CD14-positive monocyte (primary cell): ENCODE results near the gene EPS15. TPM values are rescaled to one million over a fixed set of nuclear protein-coding genes. Genes with fewer than 3 reads are reported as not detected.

ENCODE experiments used
- DNase-seq, 3 donors: peaks; one replicate each; pipeline ENCODE4 v3.0.0-alpha.2; 2011 to 2022
- H2AFZ ChIP-seq: 2 replicates; pipeline ENCODE4 v1.6.0; 2012; ENCODE audit warnings: mild to moderate bottlenecking, low read depth, low read length, inconsistent platforms; ENCODE audit not compliant: insufficient read depth, poor library complexity, severe bottlenecking
- H3K27ac ChIP-seq, 2 donors: 1 replicate in 1 of 2; 2 replicates in 1 of 2; pipeline ENCODE4 v1.5.1; 2012 to 2013; ENCODE audit warnings: low read length in 2 of 2, control low read depth in 1 of 2, inconsistent platforms in 1 of 2, low read depth in 1 of 2, mild to moderate bottlenecking in 1 of 2
- H3K27me3 ChIP-seq, 2 donors: one replicate each; pipeline versions ENCODE4 v1.6.0 to v1.6.1; 2011 to 2013; ENCODE audit warnings: low read length in 2 of 2; ENCODE audit not compliant: control insufficient read depth in 2 of 2, insufficient read depth in 2 of 2
- H3K36me3 ChIP-seq, 2 donors: replicated peaks in 1 of 2; 1 replicate in 1 of 2; 2 replicates in 1 of 2; pipeline versions ENCODE4 v1.5.1 to v1.6.1; 2012 to 2013; ENCODE audit warnings: low read length in 2 of 2, control low read depth in 1 of 2, inconsistent platforms in 1 of 2, mild to moderate bottlenecking in 1 of 2; ENCODE audit not compliant: insufficient read depth in 2 of 2, control insufficient read depth in 1 of 2
- H3K4me1 ChIP-seq, 2 donors: 1 replicate in 1 of 2; 2 replicates in 1 of 2; pipeline versions ENCODE4 v1.5.1 to v1.6.1; 2012 to 2013; ENCODE audit warnings: low read length in 2 of 2, control low read depth in 1 of 2, inconsistent platforms in 1 of 2, mild to moderate bottlenecking in 1 of 2, moderate library complexity in 1 of 2; ENCODE audit not compliant: insufficient read depth in 2 of 2, control insufficient read depth in 1 of 2
- H3K4me2 ChIP-seq: replicated peaks from 2 replicates; pipeline ENCODE3; 2012; ENCODE audit warnings: low read length, moderate library complexity, mild to moderate bottlenecking; ENCODE audit not compliant: poor library complexity, severe bottlenecking; ENCODE audit errors: extremely low read depth
- H3K4me3 ChIP-seq, 3 experiments: fragments of 200-600 bp in 1 of 3; sonication (generic) in 1 of 3; replicated peaks in 1 of 3; 1 replicate in 2 of 3; 2 replicates in 1 of 3; pipeline ENCODE4 v1.5.1; 2011 to 2013; ENCODE audit warnings: low read length in 3 of 3, mild to moderate bottlenecking in 3 of 3, control low read depth in 2 of 3, low read depth in 2 of 3, inconsistent platforms in 1 of 3, moderate library complexity in 1 of 3
- H3K79me2 ChIP-seq: 2 replicates; pipeline ENCODE4 v1.6.0; 2012; ENCODE audit warnings: mild to moderate bottlenecking, control low read depth, inconsistent platforms, low read length, moderate library complexity; ENCODE audit not compliant: insufficient read depth
- H3K9ac ChIP-seq: 2 replicates; pipeline ENCODE4 v1.6.0; 2017; ENCODE audit warnings: low read length, mild to moderate bottlenecking; ENCODE audit not compliant: insufficient read depth, poor library complexity, severe bottlenecking
- H3K9me3 ChIP-seq, 2 donors: replicated peaks in 1 of 2; 1 replicate in 1 of 2; 2 replicates in 1 of 2; pipeline versions ENCODE4 v1.5.1 to v1.6.1; 2012 to 2013; ENCODE audit warnings: low read length in 2 of 2, control low read depth in 1 of 2; ENCODE audit not compliant: control insufficient read depth in 1 of 2, insufficient read depth in 1 of 2
- H4K20me1 ChIP-seq: 2 replicates; pipeline ENCODE4 v1.6.0; 2012; ENCODE audit warnings: mild to moderate bottlenecking, low read length, control low read depth, moderate library complexity; ENCODE audit not compliant: insufficient read depth
- H3K27ac Mint-ChIP-seq, 7 donors: one replicate each; pipeline ENCODE4 v1.8.0; 2020; ENCODE audit warnings: mild to moderate bottlenecking in 7 of 7, mixed read lengths in 7 of 7, moderate library complexity in 6 of 7, inconsistent platforms in 2 of 7
- H3K27me3 Mint-ChIP-seq, 3 donors: one replicate each; pipeline ENCODE4 v1.8.0; 2021 to 2022; ENCODE audit warnings: low read depth in 3 of 3, mild to moderate bottlenecking in 3 of 3, mixed read lengths in 3 of 3, moderate library complexity in 3 of 3, inconsistent platforms in 1 of 3
- H3K36me3 Mint-ChIP-seq, 2 donors: one replicate each; pipeline ENCODE4 v1.8.0; 2020; ENCODE audit warnings: mixed read lengths in 2 of 2, inconsistent platforms in 1 of 2, mild to moderate bottlenecking in 1 of 2
- H3K4me1 Mint-ChIP-seq: one replicate; pipeline ENCODE4 v1.8.0; 2020; ENCODE audit warnings: mild to moderate bottlenecking, mixed read lengths
- H3K4me3 Mint-ChIP-seq, 2 donors: one replicate each; pipeline ENCODE4 v1.8.0; 2020; ENCODE audit warnings: mild to moderate bottlenecking in 2 of 2, mixed read lengths in 2 of 2, moderate library complexity in 1 of 2
- H3K9me3 Mint-ChIP-seq, 7 donors: one replicate each; pipeline ENCODE4 v1.8.0; 2020 to 2022; ENCODE audit warnings: mixed read lengths in 7 of 7, mild to moderate bottlenecking in 6 of 7, moderate library complexity in 6 of 7, inconsistent platforms in 2 of 7
- WGBS: methylation state at CpG from one replicate; pipeline ENCODE4 v1.1.5; 2013; ENCODE audit warnings: missing lambda C conversion rate; ENCODE audit not compliant: insufficient coverage; 5-methylcytosine and 5-hydroxymethylcytosine counted together
- intact Hi-C, 2 donors: fragments of 100-400 bp; cut with micrococcal nuclease; formaldehyde crosslinking; loops; one replicate each; pipeline versions ENCODE4 v1.15.0 to v1.15.1; 2023
- polyA plus RNA-seq, 3 donors: library from polyadenylated mRNA; depleted of rRNA in 1 of 3; unstranded in 2 of 3; stranded (reverse) in 1 of 3; fragments of 300-500 nt in 2 of 3; fragments of >200 nt in 1 of 3; fragmentation: Illumina TruSeq in 2 of 3; gene quantifications; 1 replicate in 2 of 3; 2 replicates in 1 of 3; pipeline ENCODE4 v1.2.3, GENCODE V29; 2012 to 2021
- TF ChIP-seq, protein P1 (sequence below): fragments of 200-600 bp; IDR thresholded peaks from one replicate; pipeline ENCODE4 v1.8.0; 2022; ENCODE audit warnings: antibody characterized with exemption, mild to moderate bottlenecking

EPS15 gene
- polyA plus RNA-seq, 3 donors = 26.7 to 53.6 (median 36.4) TPM

DNA sequence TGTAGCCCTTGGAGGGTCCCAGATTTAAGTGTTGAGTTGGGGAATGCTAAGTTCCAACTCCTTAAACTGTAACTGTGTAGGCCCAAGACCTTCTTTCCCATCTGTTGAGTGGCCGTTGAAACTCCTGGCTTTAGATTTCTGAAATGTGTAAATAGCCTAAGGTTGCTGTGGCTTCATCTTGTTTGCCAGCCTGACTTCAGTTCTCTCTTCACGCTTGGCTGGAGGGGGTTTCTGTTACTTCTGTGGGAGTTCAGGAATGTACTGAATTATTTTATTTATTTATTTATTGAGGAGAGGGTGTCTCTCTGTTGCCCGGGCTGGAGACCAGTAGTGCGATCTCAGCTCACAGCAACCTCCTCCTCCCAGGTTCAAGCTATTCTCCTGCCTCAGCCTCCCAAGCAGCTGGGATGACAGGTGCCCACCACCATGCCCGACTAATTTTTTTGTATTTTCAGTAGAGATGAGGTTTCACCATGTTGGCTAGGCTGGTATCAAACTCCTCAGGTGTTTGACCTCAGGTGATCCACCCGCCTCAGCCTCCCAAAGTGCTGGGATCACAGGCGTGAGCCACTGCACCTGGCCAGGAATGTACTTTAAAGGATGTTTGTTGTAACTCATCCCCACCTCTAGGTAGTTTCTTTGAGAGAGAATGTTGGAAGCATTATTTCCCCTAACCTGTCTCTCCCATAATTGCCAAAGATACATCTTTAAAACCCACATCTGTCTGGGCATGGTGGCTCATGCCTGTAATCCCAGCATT is 194.6 kb downstream of the EPS15 start:
- Histone ChIP-seq H3K9ac (no peak overlapping the region), H3K36me3 (no peaks in the 10 kb centered on the region), H3K9me3 (no peaks in the 10 kb centered on the region), H2AFZ (no peak overlapping the region), H3K27ac (no peak overlapping the region), H3K4me1 (no peaks in the 10 kb centered on the region), H3K27me3 (peaks cover 0 to 4% of the 10 kb centered on the region in 2 donors), H3K4me3 (no peak overlapping the region), H4K20me1 (no peaks in the 10 kb centered on the region), H3K79me2 (no peaks in the 10 kb centered on the region), H3K4me2 (no peak overlapping the region)
- Mint-ChIP-seq H3K4me3 (no peak overlapping the region), H3K9me3 (peaks cover 0 to 3% (median 0%) of the 10 kb centered on the region in 7 donors), H3K27me3 (peaks cover 7 to 11% (median 8%) of the 10 kb centered on the region in 3 donors), H3K4me1 (no peaks in the 10 kb centered on the region), H3K36me3 (no peaks in the 10 kb centered on the region), H3K27ac (no peak overlapping the region)
- DNase-seq = no peak
- intact Hi-C loops = no loop called here
- TF ChIP-seq, protein P1, sequence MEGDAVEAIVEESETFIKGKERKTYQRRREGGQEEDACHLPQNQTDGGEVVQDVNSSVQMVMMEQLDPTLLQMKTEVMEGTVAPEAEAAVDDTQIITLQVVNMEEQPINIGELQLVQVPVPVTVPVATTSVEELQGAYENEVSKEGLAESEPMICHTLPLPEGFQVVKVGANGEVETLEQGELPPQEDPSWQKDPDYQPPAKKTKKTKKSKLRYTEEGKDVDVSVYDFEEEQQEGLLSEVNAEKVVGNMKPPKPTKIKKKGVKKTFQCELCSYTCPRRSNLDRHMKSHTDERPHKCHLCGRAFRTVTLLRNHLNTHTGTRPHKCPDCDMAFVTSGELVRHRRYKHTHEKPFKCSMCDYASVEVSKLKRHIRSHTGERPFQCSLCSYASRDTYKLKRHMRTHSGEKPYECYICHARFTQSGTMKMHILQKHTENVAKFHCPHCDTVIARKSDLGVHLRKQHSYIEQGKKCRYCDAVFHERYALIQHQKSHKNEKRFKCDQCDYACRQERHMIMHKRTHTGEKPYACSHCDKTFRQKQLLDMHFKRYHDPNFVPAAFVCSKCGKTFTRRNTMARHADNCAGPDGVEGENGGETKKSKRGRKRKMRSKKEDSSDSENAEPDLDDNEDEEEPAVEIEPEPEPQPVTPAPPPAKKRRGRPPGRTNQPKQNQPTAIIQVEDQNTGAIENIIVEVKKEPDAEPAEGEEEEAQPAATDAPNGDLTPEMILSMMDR = no peak
- 100% methylated on average over 1 of the region's 7 CpGs for whole genome bisulfite sequencing

- Mint-ChIP-seq H3K4me1 (no peaks in the 10 kb centered on the region), H3K36me3 (no peaks in the 10 kb centered on the region), H3K9me3 (peaks cover 0 to 3% (median 0%) of the 10 kb centered on the region in 7 donors), H3K27ac (no peak overlapping the region), H3K27me3 (peaks cover 1 to 5% (median 5%) of the 10 kb centered on the region in 3 donors), H3K4me3 (no peak overlapping the region)
- Histone ChIP-seq H3K4me3 (no peak overlapping the region), H3K79me2 (no peaks in the 10 kb centered on the region), H3K27me3 (no peaks in the 10 kb centered on the region), H4K20me1 (no peaks in the 10 kb centered on the region), H2AFZ (no peak overlapping the region), H3K9me3 (no peaks in the 10 kb centered on the region), H3K4me1 (no peaks in the 10 kb centered on the region), H3K9ac (no peak overlapping the region), H3K36me3 (no peaks in the 10 kb centered on the region), H3K27ac (no peak overlapping the region), H3K4me2 (no peak overlapping the region)
- TF ChIP-seq, protein P1 = no peak
- intact Hi-C loops = no loop called here
- no peak for DNase-seq
Observed at GRCh38 chr1:51323778-51324177, 195.3 kb downstream of the EPS15 start.
